Uterus (tissue), 4 donors: ENCODE data around the gene CLUH. TPM values are rescaled to one million over a fixed set of nuclear protein-coding genes. Genes with fewer than 3 reads are reported as not detected.
"Not testable (repeated sequence)": the region's sequence is repeated elsewhere in the genome, so short reads cannot be mapped to it uniquely, and the experiment has no call there.

Experiments
- DNase-seq, 2 donors: peaks; one replicate each; pipeline ENCODE4 v3.0.0-alpha.2; 2019 to 2020
- H3K27ac ChIP-seq, 2 donors: fragments of 200-600 bp; sonication (generic); 1 replicate in 1 of 2; 2 replicates in 1 of 2; pipeline ENCODE4 v1.5.1; 2016 to 2018
- H3K27me3 ChIP-seq, 2 donors: fragments of 200-600 bp; sonication (generic); one replicate each; pipeline ENCODE4 v1.5.1; 2018 to 2019; ENCODE audit warnings: control low read depth in 1 of 2
- H3K36me3 ChIP-seq, 2 donors: fragments of 200-600 bp; sonication (generic); one replicate each; pipeline ENCODE4 v1.5.1; 2019; ENCODE audit warnings: control low read depth in 1 of 2
- H3K4me1 ChIP-seq, 2 donors: fragments of 200-600 bp; sonication (generic); one replicate each; pipeline ENCODE4 v1.5.1; 2018 to 2019; ENCODE audit warnings: control low read depth in 1 of 2
- H3K4me3 ChIP-seq, 2 donors: fragments of 200-600 bp; sonication (generic); 1 replicate in 1 of 2; 2 replicates in 1 of 2; pipeline ENCODE4 v1.5.1; 2018 to 2019; ENCODE audit warnings: mild to moderate bottlenecking in 1 of 2
- H3K9me3 ChIP-seq, 2 donors: fragments of 200-600 bp; sonication (generic); one replicate each; pipeline ENCODE4 v1.5.1; 2019; ENCODE audit warnings: control low read depth in 1 of 2
- CTCF ChIP-seq, 4 experiments: fragments of 200-600 bp in 2 of 4; fragments of 450-650 bp in 2 of 4; sonication (generic) in 2 of 4; IDR thresholded peaks; one replicate each; pipeline ENCODE4 v1.5.1; 2016 to 2019; ENCODE audit warnings: antibody characterized with exemption in 4 of 4, mild to moderate bottlenecking in 2 of 4, moderate library complexity in 1 of 4
- POLR2A ChIP-seq, 2 donors: fragments of 450-650 bp; IDR thresholded peaks; one replicate each; pipeline ENCODE4 v1.6.1; 2016; ENCODE audit warnings: antibody characterized with exemption in 2 of 2, mild to moderate bottlenecking in 1 of 2, moderate library complexity in 1 of 2
- intact Hi-C: fragments of 100-400 bp; cut with DNase I; formaldehyde crosslinking; loops from one replicate; pipeline ENCODE4 v1.15.1; 2023; ENCODE audit warnings: low total_unique reads
- total RNA-seq, 4 donors: library from RNA; depleted of rRNA in 3 of 4; stranded (reverse); fragments of >200 nt in 3 of 4; gene quantifications; one replicate each; pipeline versions ENCODE4 v1.1.0 to v1.2.4, GENCODE V29; 2014 to 2023
- donor health status: DM: yes; HTN: yes; CAD: no.

Gene CLUH
- total RNA-seq, 4 donors from 2014 or later = 9.2 to 40.3 (median 20.1) TPM

- H3K36me3 ChIP-seq = no peaks in the 10 kb centered on the region
- H3K4me3 ChIP-seq = no peak overlapping the region
- H3K27ac ChIP-seq = no peak overlapping the region
- H3K4me1 ChIP-seq = no peaks in the 10 kb centered on the region
- intact Hi-C loops = no loop called here
- TF ChIP-seq POLR2A (IDR thresholded peaks at IDR 0.05) (no peak), CTCF (IDR thresholded peaks at IDR 0.05) (no peak)
- DNase-seq = no peak
- no peaks in the 10 kb centered on the region for H3K9me3 ChIP-seq
- no peaks in the 10 kb centered on the region for H3K27me3 ChIP-seq
Observed at GRCh38 chr17:2682176-2682938, 29.2 kb downstream of the CLUH start.

- TF ChIP-seq POLR2A (IDR thresholded peaks at IDR 0.05) (no peak), CTCF (IDR thresholded peaks at IDR 0.05) (no peak)
- Histone ChIP-seq H3K9me3 (no peaks in the 10 kb centered on the region), H3K27ac (no peak overlapping the region), H3K36me3 (no peaks in the 10 kb centered on the region), H3K4me3 (no peak overlapping the region), H3K4me1 (no peaks in the 10 kb centered on the region), H3K27me3 (no peaks in the 10 kb centered on the region)
- intact Hi-C loops = no loop called here
- no peak for DNase-seq
Observed at GRCh38 chr17:2681650-2682049, 29.9 kb downstream of the CLUH start.

- DNase-seq = no peak
- TF ChIP-seq POLR2A (IDR thresholded peaks at IDR 0.05) (no peak), CTCF (IDR thresholded peaks at IDR 0.05) (no peak)
- no peaks in the 10 kb centered on the region for H3K36me3 ChIP-seq
- no peaks in the 10 kb centered on the region for H3K27me3 ChIP-seq
- no peak overlapping the region for H3K4me3 ChIP-seq
- intact Hi-C loops = no loop called here
- H3K9me3 ChIP-seq = no peaks in the 10 kb centered on the region
- no peak overlapping the region for H3K27ac ChIP-seq
- no peaks in the 10 kb centered on the region for H3K4me1 ChIP-seq
Observed at GRCh38 chr17:2680961-2681360, 30.6 kb downstream of the CLUH start.

GRCh38 chr17:2679247-2679646, 32.3 kb downstream of the CLUH start:
- H3K27me3 ChIP-seq, H3K4me1 ChIP-seq, intact Hi-C loops, H3K27ac ChIP-seq, H3K4me3 ChIP-seq, H3K9me3 ChIP-seq, DNase-seq, H3K36me3 ChIP-seq: not testable (repeated sequence)

GRCh38 chr17:2672026-2672425, 39.5 kb downstream of the CLUH start:
- DNase-seq = no peak
- no peak overlapping the region for H3K27ac ChIP-seq

GRCh38 chr17:2660410-2660809, 51.2 kb downstream of the CLUH start:
- intact Hi-C loops, H3K27ac ChIP-seq, H3K9me3 ChIP-seq, H3K4me1 ChIP-seq, H3K4me3 ChIP-seq, H3K27me3 ChIP-seq, DNase-seq, H3K36me3 ChIP-seq: not testable (repeated sequence)

More at GRCh38 chr17:2672026-2672425, 39.5 kb downstream of the CLUH start:
- intact Hi-C loops = no loop called here
- Histone ChIP-seq H3K4me1 (no peaks in the 10 kb centered on the region), H3K36me3 (no peaks in the 10 kb centered on the region), H3K9me3 (no peaks in the 10 kb centered on the region), H3K27me3 (no peaks in the 10 kb centered on the region), H3K4me3 (no peak overlapping the region)
- TF ChIP-seq CTCF (IDR thresholded peaks at IDR 0.05) (no peak), POLR2A (IDR thresholded peaks at IDR 0.05) (no peak)

GRCh38 chr17:2659337-2659736, 52.2 kb downstream of the CLUH start:
- H3K27me3 ChIP-seq, DNase-seq, H3K4me3 ChIP-seq, intact Hi-C loops, H3K4me1 ChIP-seq, H3K9me3 ChIP-seq, H3K36me3 ChIP-seq, H3K27ac ChIP-seq: not testable (repeated sequence)
